Mesenchymal stem cell (in vitro differentiated cells and primary cell): ENCODE results near the gene P2RX4.
A peak's percentile ranks its signal among the peaks of the same experiment; 100 is the strongest.

Experiments used
- DNase-seq: peaks from one replicate; pipeline ENCODE4 v3.0.0-alpha.2; 2013
- H2AFZ ChIP-seq: one replicate; pipeline ENCODE4 v1.6.1; 2013; ENCODE audit warnings: low read depth, mild to moderate bottlenecking, control low read depth, inconsistent platforms, low read length, moderate library complexity
- H2AK5ac ChIP-seq: 2 replicates; pipeline ENCODE4 v1.6.1; 2013; ENCODE audit warnings: low read length, moderate library complexity, mild to moderate bottlenecking, inconsistent platforms; ENCODE audit not compliant: severe bottlenecking
- H2BK120ac ChIP-seq: one replicate; pipeline ENCODE4 v1.6.1; 2013; ENCODE audit warnings: low read depth, mild to moderate bottlenecking, inconsistent platforms, low read length, moderate library complexity
- H2BK12ac ChIP-seq, 2 experiments: one replicate each; pipeline ENCODE4 v1.6.1; 2013; ENCODE audit warnings: inconsistent platforms in 2 of 2, low read length in 2 of 2, mild to moderate bottlenecking in 2 of 2, moderate library complexity in 2 of 2, control low read depth in 1 of 2
- H2BK15ac ChIP-seq: one replicate; pipeline ENCODE4 v1.6.1; 2013; ENCODE audit warnings: mild to moderate bottlenecking, low read depth, inconsistent platforms; ENCODE audit not compliant: poor library complexity, severe bottlenecking
- H2BK5ac ChIP-seq: 2 replicates; pipeline ENCODE4 v1.6.1; 2013; ENCODE audit warnings: low read depth, mild to moderate bottlenecking, low read length, control low read depth, inconsistent platforms; ENCODE audit not compliant: poor library complexity, severe bottlenecking
- H3K14ac ChIP-seq, 2 experiments: one replicate each; pipeline ENCODE4 v1.6.1; 2013; ENCODE audit warnings: inconsistent platforms in 2 of 2, low read length in 2 of 2, control low read depth in 1 of 2, mild to moderate bottlenecking in 1 of 2, moderate library complexity in 1 of 2
- H3K18ac ChIP-seq, 2 experiments: one replicate each; pipeline ENCODE4 v1.6.1; 2013; ENCODE audit warnings: inconsistent platforms in 2 of 2, low read length in 2 of 2, control low read depth in 1 of 2, low read depth in 1 of 2, mild to moderate bottlenecking in 1 of 2
- H3K23ac ChIP-seq, 2 experiments: one replicate each; pipeline ENCODE4 v1.6.1; 2013; ENCODE audit warnings: inconsistent platforms in 2 of 2, low read length in 2 of 2, mild to moderate bottlenecking in 2 of 2, moderate library complexity in 2 of 2, control low read depth in 1 of 2
- H3K27ac ChIP-seq: 2 replicates; pipeline ENCODE4 v1.5.1; 2013; ENCODE audit warnings: mild to moderate bottlenecking, moderate library complexity, low read length, control low read depth, inconsistent platforms; ENCODE audit not compliant: poor library complexity, severe bottlenecking
- H3K27me3 ChIP-seq, 2 experiments: 2 replicates each; pipeline versions ENCODE4 v1.6.1 to v1.7.0; 2013; ENCODE audit warnings: low read length in 2 of 2, mild to moderate bottlenecking in 2 of 2, moderate library complexity in 2 of 2, control low read depth in 1 of 2, inconsistent platforms in 1 of 2; ENCODE audit not compliant: control insufficient read depth in 1 of 2, insufficient read depth in 1 of 2
- H3K36me3 ChIP-seq, 2 experiments: 2 replicates each; pipeline versions ENCODE4 v1.6.1 to v1.7.0; 2013; ENCODE audit warnings: low read length in 2 of 2, control low read depth in 1 of 2, inconsistent platforms in 1 of 2, low read depth in 1 of 2, mild to moderate bottlenecking in 1 of 2; ENCODE audit not compliant: insufficient read depth in 2 of 2, control insufficient read depth in 1 of 2
- H3K4ac ChIP-seq, 2 experiments: one replicate each; pipeline ENCODE4 v1.6.1; 2013; ENCODE audit warnings: inconsistent platforms in 2 of 2, low read length in 2 of 2, mild to moderate bottlenecking in 2 of 2, moderate library complexity in 2 of 2, control low read depth in 1 of 2, low read depth in 1 of 2
- H3K4me1 ChIP-seq: 2 replicates; pipeline ENCODE4 v1.6.1; 2013; ENCODE audit warnings: low read depth, low read length, control low read depth; ENCODE audit not compliant: control insufficient read depth, insufficient read depth
- H3K4me2 ChIP-seq: 2 replicates; pipeline ENCODE4 v1.6.1; 2013; ENCODE audit warnings: low read length, mild to moderate bottlenecking, inconsistent platforms; ENCODE audit not compliant: poor library complexity, severe bottlenecking
- H3K4me3 ChIP-seq, 2 experiments: 2 replicates each; pipeline versions ENCODE4 v1.5.1 to v1.7.0; 2013; ENCODE audit warnings: low read length in 2 of 2, mild to moderate bottlenecking in 2 of 2, control low read depth in 1 of 2, low read depth in 1 of 2; ENCODE audit not compliant: insufficient read depth in 1 of 2
- H3K79me1 ChIP-seq: replicated peaks from 2 replicates; pipeline ENCODE4 v1.6.1; 2013; ENCODE audit warnings: mild to moderate bottlenecking, control low read depth, low read length, inconsistent platforms; ENCODE audit not compliant: poor library complexity, severe bottlenecking
- H3K9ac ChIP-seq: 2 replicates; pipeline ENCODE4 v1.7.0; 2013; ENCODE audit warnings: mild to moderate bottlenecking, low read length, moderate library complexity
- H3K9me3 ChIP-seq: 2 replicates; pipeline ENCODE4 v1.7.0; 2013; ENCODE audit warnings: mild to moderate bottlenecking, low read length; ENCODE audit not compliant: control insufficient read depth
- H4K8ac ChIP-seq: one replicate; pipeline ENCODE4 v1.6.1; 2013; ENCODE audit warnings: inconsistent platforms, mild to moderate bottlenecking, low read length, moderate library complexity
- H4K91ac ChIP-seq: one replicate; pipeline ENCODE4 v1.6.1; 2013; ENCODE audit warnings: mild to moderate bottlenecking, low read length, inconsistent platforms
- whole genome bisulfite sequencing: methylation state at CpG from one replicate; pipeline ENCODE4 v1.1.7; 2013; ENCODE audit warnings: mixed read lengths; 5-methylcytosine and 5-hydroxymethylcytosine counted together

The P2RX4 gene

DNA sequence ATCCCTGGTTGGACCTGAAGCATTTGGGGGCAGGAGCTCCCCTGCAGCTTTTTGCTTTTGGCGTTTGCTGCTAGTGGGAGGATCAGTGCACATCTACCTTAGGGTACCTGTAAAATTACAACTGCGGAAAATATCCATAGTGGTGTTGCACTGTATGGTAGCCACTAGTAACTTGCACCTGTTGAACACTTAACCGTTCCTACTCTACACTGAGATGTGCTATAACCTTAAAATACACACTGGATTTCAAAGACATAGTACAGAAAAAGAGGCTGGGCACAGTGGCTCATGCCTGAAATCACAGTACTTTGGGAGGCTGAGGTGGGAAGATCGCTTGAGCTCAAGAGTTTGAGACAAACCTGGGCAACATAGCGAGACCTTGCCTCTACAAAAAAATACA is 2.9 kb downstream of the P2RX4 start:
- no peak overlapping the region for H2AK5ac ChIP-seq
- peaks cover 18% of the 10 kb centered on the region for H3K4me1 ChIP-seq
- no peak overlapping the region for H2BK15ac ChIP-seq
- H4K8ac ChIP-seq, result no peak overlapping the region
- H3K4me2 ChIP-seq, result no peak overlapping the region
- H2AFZ ChIP-seq, result no peak overlapping the region
- H2BK12ac ChIP-seq, result no peak overlapping the region
- no peak overlapping the region for H3K23ac ChIP-seq
- no peak overlapping the region for H3K4ac ChIP-seq
- no peak for DNase-seq
- H3K27ac ChIP-seq, result no peak overlapping the region
- H3K79me1 ChIP-seq, result peaks cover 8% of the 10 kb centered on the region
- H3K36me3 ChIP-seq, result peaks cover 0 to 9% of the 10 kb centered on the region in 2 experiments
- H2BK120ac ChIP-seq, result no peak overlapping the region
- no peak overlapping the region for H2BK5ac ChIP-seq
- no peak overlapping the region for H3K14ac ChIP-seq
- WGBS, result 94% methylated on average over 4 of the region's 5 CpGs
- H3K27me3 ChIP-seq, result no peaks in the 10 kb centered on the region
- H3K9ac ChIP-seq, result no peak overlapping the region
- no peak overlapping the region for H3K4me3 ChIP-seq
- no peak overlapping the region for H4K91ac ChIP-seq
- no peak overlapping the region for H3K18ac ChIP-seq
- no peaks in the 10 kb centered on the region for H3K9me3 ChIP-seq

DNA sequence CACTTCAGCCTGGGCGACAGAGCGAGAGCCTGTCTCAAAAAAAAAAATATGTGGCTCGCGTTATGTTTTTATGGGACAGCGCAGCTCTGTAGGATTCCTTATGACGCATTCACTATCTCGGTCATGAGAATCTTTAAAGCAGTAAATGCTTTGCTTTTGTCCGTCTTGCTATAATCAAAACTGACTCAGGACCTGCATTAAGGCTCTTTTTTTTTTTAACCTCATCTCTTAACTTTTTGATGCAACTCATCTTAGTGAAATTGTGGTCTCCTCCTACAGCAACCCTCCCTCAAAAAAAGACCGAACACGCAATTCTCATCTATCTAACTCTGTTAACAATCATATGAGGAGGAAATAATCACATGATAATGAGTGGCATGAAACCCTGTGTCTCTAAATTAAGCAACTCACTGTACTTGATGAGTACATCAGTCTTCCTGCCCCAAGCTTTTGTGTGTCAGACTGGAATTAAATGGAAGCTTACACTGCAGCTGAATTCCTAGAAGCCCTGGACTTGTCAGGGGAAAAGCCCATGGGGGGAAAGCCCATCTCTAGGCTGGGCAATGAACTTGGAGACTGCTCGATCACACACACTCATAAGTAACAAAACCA is 4.3 kb downstream of the P2RX4 start:
- 79% methylated on average over 11 of the region's 11 CpGs for whole genome bisulfite sequencing
- H2BK5ac ChIP-seq, result no peak overlapping the region
- peak overlapping the region in 1 of 2 experiments; percentile 69 for H3K18ac ChIP-seq
- H3K4me2 ChIP-seq, result no peak overlapping the region
- H2AK5ac ChIP-seq, result peak overlapping the region; percentile 83
- peaks cover 20% of the 10 kb centered on the region for H3K4me1 ChIP-seq
- peak overlapping the region in 1 of 2 experiments; percentile 21 for H2BK12ac ChIP-seq
- H3K36me3 ChIP-seq, result peaks cover 0 to 9% of the 10 kb centered on the region in 2 experiments
- H4K8ac ChIP-seq, result no peak overlapping the region
- H4K91ac ChIP-seq, result no peak overlapping the region
- no peak overlapping the region for H2AFZ ChIP-seq
- H3K27ac ChIP-seq, result no peak overlapping the region
- peaks cover 8% of the 10 kb centered on the region for H3K79me1 ChIP-seq
- H2BK15ac ChIP-seq, result no peak overlapping the region
- H3K4ac ChIP-seq, result no peak overlapping the region
- DNase-seq, result peak; percentile 95
- H2BK120ac ChIP-seq, result no peak overlapping the region
- no peaks in the 10 kb centered on the region for H3K9me3 ChIP-seq
- peak overlapping the region; percentile 66 for H3K9ac ChIP-seq
- H3K23ac ChIP-seq, result no peak overlapping the region
- no peak overlapping the region for H3K14ac ChIP-seq
- peak overlapping the region in 1 of 2 experiments; percentile 5 for H3K4me3 ChIP-seq
- H3K27me3 ChIP-seq, result no peaks in the 10 kb centered on the region

DNA sequence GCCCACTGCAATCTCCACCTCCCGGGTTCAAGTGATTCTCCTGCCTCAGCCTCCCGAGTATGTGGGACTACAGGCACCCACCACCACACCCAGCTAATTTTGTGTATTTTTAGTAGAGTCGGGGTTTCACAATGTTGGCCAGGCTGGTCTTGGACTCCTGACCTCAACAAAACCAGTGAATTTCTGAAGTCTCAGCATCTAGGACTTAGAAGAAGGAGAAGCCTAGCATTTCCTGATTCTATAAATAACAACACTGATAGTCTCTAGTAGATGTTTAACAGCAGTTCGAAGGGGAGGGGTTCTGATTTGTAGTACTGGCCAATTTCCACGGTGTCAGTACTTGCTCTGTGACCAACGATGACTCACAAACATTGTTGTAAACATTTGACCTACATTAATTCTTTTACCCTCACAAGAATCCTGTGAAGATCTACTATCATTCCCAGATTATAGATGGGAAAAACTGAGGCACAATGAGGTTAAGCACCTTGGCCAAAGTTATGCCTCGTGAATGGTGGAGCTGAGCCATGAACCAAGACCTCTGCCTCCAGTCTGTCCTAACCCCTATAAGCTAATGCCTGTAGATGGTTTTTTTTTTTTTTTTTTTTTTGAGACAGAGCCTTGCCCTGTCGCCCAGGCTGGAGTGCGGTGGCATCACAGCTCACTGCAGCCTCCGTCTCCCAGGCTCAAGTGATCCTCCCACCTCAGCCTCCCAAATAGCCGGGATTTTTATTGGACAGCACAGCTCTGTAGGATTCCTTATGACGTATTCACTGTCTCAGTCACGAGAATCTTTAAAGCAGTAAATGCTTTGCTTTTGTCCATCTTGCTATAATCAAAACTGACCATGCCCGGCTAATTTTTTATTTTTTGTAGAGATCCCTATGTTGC is 5.2 kb downstream of the P2RX4 start:
- Histone ChIP-seq H3K14ac (no peak overlapping the region), H2BK12ac (no peak overlapping the region), H3K9me3 (no peaks in the 10 kb centered on the region), H4K91ac (no peak overlapping the region), H4K8ac (no peak overlapping the region), H3K27me3 (no peaks in the 10 kb centered on the region), H2AK5ac (no peak overlapping the region), H3K4me2 (no peak overlapping the region), H2AFZ (no peak overlapping the region), H2BK15ac (no peak overlapping the region), H2BK120ac (no peak overlapping the region), H3K4me3 (peak overlapping the region in 1 of 2 experiments; percentile 5), H3K4me1 (peaks cover 16% of the 10 kb centered on the region), H3K79me1 (peaks cover 8% of the 10 kb centered on the region), H2BK5ac (no peak overlapping the region), H3K18ac (peak overlapping the region in 1 of 2 experiments; percentile 49), H3K23ac (no peak overlapping the region), H3K27ac (no peak overlapping the region), H3K36me3 (peaks cover 0 to 9% of the 10 kb centered on the region in 2 experiments), H3K9ac (peak overlapping the region; percentile 66), H3K4ac (no peak overlapping the region)
- 59% methylated on average over 10 of the region's 14 CpGs for WGBS
- DNase-seq, result peak; percentile 99

DNA sequence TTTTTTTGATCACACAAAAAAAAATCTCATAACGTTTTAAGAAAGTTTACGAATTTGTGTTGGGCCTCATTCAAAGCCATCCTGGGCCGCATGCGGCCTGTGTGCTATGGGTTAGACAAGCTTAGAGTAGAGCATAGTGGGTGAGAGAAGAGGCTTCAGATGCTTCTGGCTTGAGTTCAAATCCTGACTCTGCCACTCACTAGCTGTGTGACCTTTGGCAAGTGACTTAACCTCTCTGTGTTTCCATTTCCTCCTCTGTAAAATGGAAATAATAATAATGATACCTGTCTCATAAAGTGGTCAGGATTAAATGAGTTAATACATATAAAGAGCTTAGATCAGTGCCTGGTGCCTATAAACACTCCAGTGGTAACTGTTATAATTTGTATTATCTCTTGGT is 6.2 kb downstream of the P2RX4 start:
- no peak overlapping the region for H3K27ac ChIP-seq
- no peak overlapping the region for H3K23ac ChIP-seq
- H3K27me3 ChIP-seq, result no peaks in the 10 kb centered on the region
- H2AK5ac ChIP-seq, result no peak overlapping the region
- no peak overlapping the region for H4K8ac ChIP-seq
- no peak overlapping the region for H3K4me2 ChIP-seq
- H4K91ac ChIP-seq, result no peak overlapping the region
- H3K4me3 ChIP-seq, result no peak overlapping the region
- H2AFZ ChIP-seq, result no peak overlapping the region
- H3K9ac ChIP-seq, result no peak overlapping the region
- H2BK15ac ChIP-seq, result no peak overlapping the region
- H3K18ac ChIP-seq, result no peak overlapping the region
- H2BK5ac ChIP-seq, result no peak overlapping the region
- no peak overlapping the region for H3K14ac ChIP-seq
- DNase-seq, result no peak
- H3K79me1 ChIP-seq, result peaks cover 3% of the 10 kb centered on the region
- peaks cover 0 to 9% of the 10 kb centered on the region in 2 experiments for H3K36me3 ChIP-seq
- H3K9me3 ChIP-seq, result no peaks in the 10 kb centered on the region
- H3K4me1 ChIP-seq, result peaks cover 8% of the 10 kb centered on the region
- WGBS, result 100% methylated on average over 4 of the region's 4 CpGs
- peak overlapping the region in 1 of 2 experiments; percentile 81 for H2BK12ac ChIP-seq
- no peak overlapping the region for H3K4ac ChIP-seq
- H2BK120ac ChIP-seq, result no peak overlapping the region
